GM19240 (cell line): ENCODE data around the gene CD93.

ENCODE experiments used
- DNase-seq: peaks from one replicate; pipeline ENCODE4 v3.0.0; 2011; ENCODE audit warnings: low spot score; ENCODE audit not compliant: insufficient read length

CD93 gene

DNA sequence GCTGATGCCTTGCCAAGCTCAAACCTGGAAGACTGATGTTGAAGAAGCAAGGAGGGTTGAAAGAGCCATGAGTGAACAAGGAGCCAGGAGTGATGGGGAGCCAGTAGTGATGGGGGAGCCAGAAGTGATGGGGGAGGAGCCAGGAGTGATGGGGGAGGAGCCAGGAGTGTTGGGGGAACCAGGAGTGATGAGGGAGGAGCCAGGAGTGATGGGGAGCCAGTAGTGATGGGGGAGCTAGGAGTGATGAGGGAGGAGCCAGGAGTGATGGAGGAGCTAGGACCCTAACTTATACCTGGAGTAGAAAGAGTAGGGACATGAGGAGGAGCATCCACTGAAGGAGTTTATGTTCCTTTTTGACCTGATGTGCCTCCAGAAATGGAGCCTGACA is 14.6 kb upstream of the CD93 start:
- DNase-seq: no peak

DNA sequence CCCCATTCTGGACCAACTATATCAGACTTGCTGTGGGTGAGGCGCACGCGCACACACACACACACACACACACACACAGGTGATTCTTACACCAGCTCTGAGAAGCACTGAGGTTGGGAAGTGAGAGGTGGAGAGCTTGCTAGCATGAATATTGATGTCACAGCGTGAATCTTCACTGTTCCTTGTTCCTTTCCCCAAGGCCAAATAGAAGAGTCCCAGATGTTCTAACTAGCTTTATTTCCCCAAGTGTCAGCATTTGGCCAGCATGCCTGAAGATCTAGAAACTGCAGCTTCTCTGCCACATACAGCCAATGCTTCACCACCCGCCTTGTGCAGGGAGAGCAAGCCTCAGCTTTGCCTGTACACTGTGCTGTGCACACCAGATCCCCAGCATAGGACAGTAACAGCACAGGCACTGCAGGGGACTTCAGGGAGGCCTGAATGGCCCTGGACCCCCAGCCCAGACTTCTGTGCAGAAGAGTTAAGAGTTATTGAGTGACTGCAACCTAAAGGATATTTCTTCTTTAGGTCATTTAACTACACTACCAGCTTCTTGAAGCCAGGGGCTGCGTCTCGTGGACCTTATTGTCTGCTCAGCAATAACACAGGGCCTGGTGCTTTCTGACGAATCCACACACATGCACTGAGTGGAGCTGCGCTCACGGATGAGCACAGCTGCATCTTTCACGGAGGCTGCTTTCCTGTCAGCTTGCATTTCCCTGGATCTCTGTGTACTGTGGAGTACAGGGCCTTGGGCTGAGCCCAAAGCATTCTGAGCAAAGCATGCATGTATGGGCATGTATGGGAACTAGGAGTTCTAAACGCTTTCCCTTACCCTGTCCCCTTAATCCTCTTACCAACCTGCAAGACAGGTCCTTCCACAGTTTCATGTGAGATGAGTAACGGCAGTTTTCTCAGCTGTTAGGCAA is 13.9 kb upstream of the CD93 start:
- no peak for DNase-seq

DNA sequence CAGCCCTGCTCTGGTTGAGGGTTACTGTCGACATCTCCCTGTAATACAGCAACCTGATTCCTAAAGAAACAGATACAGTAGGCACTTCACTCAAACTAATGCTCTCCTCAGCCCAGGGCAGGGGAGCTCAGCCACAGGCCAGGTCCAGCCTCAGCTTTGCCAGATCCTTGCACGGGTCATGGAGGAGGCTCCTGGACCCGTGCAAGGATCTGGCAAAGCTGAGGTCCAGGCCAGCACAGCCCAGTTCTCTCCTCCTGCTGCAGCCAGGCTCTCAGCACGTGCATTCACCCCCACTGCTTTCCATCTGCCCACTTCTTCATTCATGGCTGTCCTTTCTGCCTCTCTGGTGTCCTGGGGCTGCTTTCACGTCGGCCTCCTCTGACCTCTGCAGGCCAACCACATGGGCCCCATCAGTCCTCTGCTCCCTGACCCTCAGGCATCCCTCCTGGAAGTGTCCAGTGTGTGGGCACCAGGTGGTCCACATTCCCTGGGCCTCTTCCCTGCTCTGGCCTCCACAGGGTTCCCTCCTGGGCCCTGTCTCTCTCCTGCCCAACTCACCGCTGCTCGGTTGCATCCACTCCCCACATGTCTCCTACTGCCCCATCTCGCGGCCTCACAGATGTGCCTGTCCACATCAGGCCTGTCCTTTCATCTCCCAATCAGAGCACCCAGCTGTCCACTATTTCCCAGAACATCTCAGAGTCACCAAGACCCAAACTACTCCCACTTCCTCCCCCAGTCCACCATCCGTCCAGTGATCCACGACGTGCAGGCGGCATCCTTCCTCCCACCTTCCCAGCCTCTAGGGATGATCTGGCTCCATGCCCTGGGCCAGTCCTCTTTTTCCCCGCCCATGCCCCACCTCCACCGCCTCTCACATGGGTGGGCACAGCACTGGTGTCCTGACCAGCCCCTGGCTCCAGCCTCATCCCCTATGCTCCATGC is 11.8 kb upstream of the CD93 start:
- no peak for DNase-seq

DNA sequence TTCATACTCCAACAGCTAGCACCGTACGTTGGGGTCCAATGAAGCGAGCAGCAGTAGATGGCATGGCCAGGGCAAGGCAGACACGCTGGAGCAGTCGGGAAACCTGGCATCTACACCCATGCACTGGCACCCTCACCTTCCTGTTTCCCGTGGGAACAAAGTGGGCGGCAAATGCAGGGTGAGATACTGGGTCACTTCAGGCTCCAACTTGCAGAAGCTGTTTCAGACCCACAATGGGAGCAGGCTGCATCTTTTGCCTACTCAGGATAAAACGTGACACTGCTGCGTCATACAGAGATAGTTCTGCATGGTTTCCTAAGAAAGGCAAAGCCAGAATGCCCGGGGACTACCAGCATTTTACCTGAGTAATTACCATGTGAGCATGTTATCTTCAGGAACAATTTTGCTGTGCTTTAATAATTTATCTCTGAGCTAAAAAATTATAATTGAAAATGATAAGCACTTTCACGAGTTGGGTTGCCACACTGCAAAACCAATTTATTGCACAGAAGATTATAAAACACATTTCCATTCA is 10.9 kb upstream of the CD93 start:
- no peak for DNase-seq

DNA sequence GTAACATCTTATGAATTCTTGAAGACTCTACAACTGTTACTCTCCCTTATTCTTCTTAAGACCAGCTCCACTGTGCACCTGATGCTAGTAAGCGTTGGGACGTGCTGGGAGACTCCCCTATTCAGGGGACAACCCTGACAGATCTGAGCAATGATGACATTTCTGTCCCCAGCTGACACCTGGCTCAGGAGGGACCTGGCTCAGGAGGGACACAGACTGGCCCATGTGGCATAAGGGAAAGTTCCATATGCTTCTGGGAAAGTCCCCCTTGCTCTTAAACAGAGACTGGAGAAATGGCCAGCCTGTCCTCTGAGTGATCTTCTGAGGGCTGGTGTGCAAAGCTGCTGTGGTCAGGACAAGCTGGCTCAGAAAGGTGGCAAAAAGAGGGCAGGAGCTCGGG is 10.0 kb upstream of the CD93 start:
- no peak for DNase-seq

DNA sequence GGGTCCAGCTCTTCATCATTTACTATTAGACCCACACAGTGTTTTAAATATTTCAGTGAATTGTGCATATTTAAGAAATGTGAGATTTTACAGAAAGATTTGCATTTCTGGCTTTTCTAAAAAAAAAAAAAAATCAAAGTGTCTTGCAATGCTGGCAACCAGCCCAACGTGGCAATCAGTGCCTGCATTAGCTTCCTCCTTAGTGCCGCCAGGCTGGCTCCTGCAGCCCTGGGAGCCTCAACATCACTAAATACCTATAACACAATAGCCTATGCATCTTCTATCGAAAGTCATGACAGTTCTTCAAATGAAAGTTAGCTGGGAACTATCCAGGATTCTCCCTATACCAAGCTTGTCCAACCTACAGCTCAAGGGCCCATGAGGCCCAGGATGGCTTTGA is 9.4 kb upstream of the CD93 start:
- no peak for DNase-seq

DNA sequence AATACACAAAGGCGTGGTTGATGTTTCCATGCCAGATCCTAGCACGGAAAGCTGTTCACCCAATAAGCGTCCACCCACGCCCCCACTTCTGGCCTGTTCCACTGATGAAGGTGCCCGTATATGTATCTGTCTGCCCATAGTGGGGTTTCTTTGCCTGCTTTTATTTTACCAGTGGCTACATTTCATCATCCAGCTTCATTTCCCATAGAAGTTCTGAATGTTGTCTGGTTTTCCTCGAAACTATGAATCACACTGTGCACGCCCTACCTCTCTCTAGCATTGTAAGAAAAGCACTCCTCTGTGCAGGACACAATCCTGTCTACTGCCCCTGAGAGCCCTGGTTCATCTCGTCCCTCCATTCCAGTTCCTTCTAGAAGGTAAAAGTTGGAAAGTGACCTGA is 8.8 kb upstream of the CD93 start:
- DNase-seq: no peak

DNA sequence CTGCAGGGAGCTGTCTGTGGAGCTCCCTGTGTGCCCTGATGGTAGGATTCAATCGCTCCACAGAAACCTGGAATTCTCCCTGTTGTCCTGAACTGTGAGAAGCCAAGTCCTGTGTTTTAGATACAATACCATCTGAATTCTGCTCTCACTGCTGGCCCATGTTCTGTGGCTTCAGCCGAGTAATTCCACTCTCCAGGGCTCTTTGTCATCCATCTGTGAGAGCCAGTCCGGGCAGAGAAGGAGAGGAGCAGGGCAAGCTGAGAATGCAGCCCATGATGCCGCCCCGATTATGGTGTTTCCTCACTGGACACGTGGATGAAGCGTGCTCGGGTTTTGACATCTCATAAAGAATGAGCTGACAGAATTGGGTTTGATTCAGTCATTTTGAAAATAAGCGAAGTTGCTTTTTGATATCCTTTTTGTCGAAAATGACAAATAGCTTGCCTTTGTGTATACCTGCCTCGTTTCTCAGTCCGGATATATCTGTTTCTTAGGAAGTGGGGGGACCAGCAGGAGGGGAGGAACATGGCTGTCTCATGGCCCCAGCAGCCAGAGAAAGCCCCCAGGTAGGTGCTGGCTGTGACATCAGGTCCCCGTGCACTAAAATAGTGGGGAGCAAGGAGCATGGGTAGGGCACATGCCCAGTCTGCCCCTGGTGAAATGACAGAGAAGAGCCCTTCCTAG is 8.2 kb upstream of the CD93 start:
- no peak for DNase-seq

DNA sequence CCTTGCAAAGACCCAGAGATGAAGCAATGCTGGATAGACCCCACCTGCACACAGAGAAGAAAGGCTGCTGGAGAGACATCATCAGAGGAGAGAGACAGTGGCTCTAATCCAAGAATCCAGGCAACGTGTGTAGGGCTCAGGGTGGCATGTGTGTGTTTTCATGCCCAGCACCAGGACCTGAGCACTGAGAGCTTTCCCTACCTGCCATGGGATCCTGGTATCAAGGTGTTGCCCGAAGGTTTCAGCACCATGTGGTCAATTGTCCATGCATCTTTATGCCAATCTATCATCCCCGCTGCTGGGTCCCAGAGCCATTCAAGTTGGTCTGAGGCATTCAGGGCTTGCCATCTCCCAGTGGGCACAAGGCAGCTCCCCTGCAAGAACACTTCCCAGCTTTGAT is 7.5 kb upstream of the CD93 start:
- no peak for DNase-seq

DNA sequence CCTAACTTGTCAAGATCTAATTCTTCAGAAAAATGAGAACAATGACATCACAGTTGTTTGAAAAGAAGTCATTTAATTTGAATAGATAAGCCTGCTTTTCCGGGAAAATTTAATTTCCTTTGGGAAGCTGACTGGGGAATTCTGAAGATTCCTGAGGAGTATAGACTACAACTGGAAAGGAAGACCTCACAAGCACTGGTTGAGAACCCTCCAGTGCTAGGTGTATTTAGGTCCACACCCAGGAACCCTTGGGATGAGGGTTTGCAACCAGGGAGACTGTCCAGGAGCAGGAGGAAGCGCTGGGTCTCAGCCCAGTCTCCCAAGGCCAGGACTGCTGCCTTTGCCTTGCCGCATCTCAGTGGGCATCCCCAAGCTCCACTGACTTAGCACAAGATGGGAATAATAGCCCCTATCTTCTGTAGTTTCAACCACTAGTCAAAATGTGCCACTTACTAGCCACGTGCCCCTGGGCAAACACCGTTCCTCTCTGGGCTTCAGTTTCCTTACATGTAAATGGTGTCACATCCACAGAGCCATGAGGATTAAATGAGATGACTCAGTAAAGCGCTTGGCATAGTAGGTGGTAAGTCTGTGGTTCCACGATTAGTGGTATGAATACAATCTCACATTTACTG is 6.9 kb upstream of the CD93 start:
- no peak for DNase-seq

DNA sequence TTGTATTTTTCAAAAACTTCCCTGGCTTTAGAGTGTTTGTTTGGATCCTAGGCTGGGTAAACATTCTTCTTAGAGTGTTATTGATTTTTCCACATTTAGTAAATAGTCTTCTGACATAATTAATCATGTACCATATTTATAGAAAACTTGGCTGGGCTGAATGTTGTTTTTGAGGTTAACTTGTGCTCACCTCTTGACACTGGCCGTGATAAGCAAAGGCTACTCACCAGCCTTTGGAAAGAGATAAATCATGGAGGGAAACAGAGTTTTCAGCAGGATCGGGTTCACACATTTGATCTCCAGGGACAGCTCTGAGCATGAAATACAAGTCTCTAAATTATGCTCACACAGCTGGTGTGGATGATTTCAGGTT is 6.2 kb upstream of the CD93 start:
- no peak for DNase-seq

DNA sequence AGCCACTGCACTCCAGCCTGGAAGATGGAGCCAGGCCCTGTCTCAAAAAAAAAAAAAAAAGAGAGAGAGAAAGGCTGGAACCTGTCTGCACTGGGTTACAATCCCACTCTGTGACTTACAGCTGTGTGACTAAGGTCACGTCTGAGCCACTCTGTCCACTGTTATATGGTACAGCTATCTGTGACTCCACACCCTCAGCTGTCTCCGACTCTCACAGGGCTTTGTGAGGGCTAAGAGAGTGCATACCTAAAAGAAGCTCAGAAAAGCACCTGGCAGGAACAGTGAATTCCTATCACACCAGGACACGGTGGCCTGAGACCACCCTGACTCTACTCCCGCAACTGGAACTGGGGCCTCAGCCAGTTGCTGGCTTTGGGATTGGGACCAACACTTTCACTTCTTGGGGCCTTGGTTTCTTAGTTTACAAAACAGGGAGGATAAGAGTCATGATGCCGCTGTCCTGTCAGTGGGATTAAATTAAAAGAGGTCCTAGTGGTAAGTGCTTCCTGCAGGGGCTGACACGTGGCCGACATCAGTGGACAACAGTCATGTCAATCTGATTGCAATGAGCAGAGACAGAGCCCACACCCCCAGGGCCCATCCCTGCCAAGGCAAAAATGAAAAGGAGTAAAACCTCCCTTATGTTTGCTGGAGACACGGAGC is 5.7 kb upstream of the CD93 start:
- no peak for DNase-seq

DNA sequence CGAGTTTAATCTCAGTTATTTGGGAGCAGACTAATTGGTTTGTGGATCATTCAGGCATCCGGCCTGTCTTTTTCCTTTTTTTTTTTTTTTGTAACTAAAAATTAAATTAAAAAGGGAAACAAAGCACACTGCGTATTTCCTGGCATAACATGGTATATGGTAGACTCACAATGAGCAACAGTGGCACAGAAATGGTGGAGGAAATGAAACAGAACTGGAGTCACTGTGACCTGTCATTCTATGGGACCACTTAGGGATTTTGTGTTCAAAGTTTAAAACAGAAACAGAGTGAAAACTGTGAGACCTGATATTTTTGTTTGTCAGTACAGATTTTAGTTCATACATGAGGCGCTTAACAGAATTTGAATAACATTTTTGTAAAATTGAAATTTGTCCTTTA is 4.8 kb upstream of the CD93 start:
- no peak for DNase-seq

DNA sequence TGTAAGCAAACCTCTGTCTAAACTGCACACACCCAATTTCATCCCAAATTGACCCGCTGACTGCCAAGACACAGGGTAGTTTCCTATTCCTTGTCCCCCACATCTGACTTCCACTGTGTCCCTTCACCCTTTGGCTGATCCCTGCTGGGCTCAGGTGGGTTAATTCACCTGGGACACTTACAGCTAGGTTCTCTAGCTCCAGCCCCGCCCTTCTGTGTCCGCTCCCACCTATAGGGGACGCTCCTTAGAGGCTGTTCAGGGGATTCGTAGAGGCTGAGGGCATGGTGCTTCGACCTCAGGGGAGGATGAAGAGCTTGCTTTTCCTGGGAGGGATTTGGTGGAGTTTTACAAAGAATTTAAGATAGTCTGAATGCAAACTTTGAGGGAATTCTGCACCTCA is 4.0 kb upstream of the CD93 start:
- DNase-seq: no peak

DNA sequence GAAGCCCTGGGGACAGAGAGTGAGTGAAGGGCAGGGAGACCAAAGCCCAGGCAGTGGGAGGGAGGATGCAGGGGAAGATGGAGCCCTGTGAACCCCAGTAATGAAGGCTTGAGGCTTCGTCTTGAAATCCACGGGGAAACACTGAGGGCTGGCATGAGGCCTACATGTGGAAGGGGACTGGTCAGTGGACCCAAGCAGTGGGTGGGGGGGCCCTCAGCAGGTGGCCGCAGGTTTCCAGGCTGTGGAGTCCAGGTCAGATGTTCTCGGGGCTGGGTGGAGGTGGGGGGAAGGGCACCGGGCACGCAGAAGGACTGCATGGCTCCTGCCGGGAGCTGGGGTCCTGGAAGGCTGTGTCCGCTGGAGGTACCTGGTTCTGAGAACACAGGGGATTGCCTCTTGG is 2.7 kb upstream of the CD93 start:
- no peak for DNase-seq

DNA sequence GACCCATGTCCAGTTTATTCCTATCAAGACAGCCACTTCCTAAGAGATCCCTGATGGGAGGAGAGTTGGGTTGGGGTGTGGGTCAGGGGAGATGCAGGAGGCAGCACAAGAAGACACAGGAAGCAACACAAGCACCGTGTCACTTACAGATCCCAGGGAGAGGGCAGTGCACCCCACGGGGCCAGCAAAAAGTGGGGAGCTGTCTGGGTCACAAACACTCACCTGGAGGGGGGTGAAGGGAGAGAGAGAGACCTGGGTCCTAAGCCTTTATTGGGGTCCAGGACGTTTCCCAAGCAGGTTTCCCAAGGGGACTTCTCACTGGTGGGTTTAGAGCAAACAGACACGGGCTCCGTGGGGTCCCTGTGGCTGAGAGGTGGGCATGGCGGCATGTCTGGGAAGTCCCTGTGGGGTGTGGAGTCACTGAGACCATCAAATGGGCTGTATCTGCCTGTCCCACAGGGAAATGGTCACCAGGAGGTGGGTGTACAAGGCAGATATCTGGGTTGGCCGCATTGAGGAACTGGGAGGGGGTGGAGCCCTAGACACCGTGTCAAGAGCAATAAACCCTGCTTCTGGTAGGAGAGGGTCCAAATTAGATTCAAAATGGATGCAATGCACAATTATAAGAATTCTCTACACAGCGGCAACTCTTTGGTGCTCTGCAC is 1.6 kb upstream of the CD93 start:
- no peak for DNase-seq

DNA sequence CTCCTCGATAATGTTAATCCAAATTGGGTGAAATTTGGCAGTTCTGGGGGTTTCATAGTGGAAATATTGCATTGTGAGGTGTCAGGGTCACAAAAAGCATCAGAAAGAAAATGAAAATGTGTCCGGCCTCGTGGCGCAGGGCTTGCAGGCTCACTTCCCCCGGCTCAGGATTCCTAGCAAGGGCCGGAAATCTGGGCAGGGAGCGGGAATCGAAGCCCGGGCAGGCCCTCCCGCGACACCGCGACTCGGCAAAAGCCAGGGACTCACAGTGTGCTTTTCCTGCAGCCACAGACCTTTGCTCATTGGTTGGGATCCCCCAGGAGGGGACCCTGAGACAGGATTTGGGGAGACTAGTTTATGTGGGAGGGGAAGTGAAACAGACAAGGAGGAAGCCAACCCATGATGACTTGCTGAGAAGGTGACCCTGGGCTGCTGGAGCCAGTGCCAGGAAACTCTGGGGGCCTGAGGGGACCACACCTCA is 847 bp upstream of the CD93 start:
- no peak for DNase-seq

DNA sequence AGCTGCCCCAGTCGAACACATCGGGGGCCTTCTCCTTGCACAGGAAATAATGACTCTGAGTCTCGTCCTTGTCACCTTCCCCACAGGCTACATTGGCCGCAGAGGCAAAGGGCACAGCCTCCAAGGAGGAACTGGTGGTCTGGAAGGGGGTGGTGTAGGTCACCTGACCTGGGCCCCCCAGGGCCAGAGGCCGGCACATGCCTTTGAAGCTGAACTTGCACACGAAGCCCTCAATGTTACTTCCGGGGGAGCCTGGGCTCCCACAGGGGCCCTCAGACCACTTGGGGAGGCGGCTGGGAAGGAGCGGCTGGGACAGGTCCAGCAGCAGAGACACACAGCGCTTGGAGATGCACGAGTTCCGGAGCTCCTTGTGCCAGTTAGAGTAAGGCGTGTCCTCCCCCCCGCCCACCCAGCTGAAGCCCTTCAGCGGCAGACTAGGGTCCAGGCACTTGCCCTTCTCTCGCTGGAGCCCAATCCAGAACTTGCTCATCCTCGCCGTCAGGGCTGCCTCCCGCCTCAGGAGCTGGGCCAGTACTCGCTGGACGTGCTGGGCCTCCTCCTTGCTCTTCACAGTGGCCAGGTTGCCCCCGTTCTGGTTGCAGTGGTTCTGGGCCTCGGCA is 578 bp downstream of the CD93 start:
- no peak for DNase-seq

DNA sequence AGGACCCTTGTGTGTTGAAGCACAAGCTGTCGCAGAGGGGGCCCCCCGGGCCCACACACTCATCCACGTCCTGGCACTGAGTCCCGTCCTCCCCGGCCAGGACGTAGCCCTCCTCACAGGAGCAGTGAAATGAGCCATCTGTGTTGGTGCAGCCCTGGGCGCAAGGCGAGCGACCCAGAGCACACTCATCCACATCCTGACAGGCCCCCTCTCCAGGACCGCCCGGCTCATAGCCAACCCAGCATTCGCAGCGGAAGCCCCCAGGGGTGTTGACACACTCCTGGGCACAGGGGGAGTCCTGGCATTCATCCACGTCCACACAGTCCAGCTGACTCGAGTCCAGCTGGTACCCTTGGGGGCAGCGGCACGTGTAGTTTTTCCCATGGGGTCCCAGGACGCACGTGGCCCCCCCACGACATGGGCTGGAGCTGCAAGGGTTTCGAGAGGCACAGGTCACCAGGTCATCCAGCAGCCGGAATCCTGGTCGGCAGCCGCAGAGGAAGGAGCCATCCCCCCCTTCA is 1.2 kb downstream of the CD93 start:
- DNase-seq: no peak
